ENCODE measurements around the gene VGLL2.

The VGLL2 gene

GRCh38 chr6:117269638-117270054 lies 4.3 kb downstream of the VGLL2 start:
- no peak for DNase-seq

GRCh38 chr6:117270055-117270842 lies 4.9 kb downstream of the VGLL2 start:
- no peak for DNase-seq

GRCh38 chr6:117270843-117271507 lies 5.6 kb downstream of the VGLL2 start:
- DNase-seq = no peak

- DNase-seq = no peak
Measured at GRCh38 chr6:117272032-117272866, 6.9 kb downstream of the VGLL2 start.

GRCh38 chr6:117272891-117273290 lies 7.5 kb downstream of the VGLL2 start:
- DNase-seq = no peak

- no peak for DNase-seq
Measured at GRCh38 chr6:117275205-117275604, 9.8 kb downstream of the VGLL2 start.

- no peak for DNase-seq
Measured at GRCh38 chr6:117275711-117276110, 10.4 kb downstream of the VGLL2 start.

GRCh38 chr6:117276778-117277316 lies 11.5 kb downstream of the VGLL2 start:
- no peak for DNase-seq

GRCh38 chr6:117280922-117281321 lies 15.6 kb downstream of the VGLL2 start:
- no peak for DNase-seq

- no peak for DNase-seq
Measured at GRCh38 chr6:117288083-117288715, 22.8 kb downstream of the VGLL2 start.

GRCh38 chr6:117290173-117290846 lies 25.0 kb downstream of the VGLL2 start:
- DNase-seq = no peak

GRCh38 chr6:117298941-117299340 lies 33.6 kb downstream of the VGLL2 start:
- DNase-seq = no peak

GRCh38 chr6:117303323-117303722 lies 38.0 kb downstream of the VGLL2 start:
- no peak for DNase-seq

- no peak for DNase-seq
Measured at GRCh38 chr6:117304446-117304845, 39.1 kb downstream of the VGLL2 start.

GRCh38 chr6:117306227-117306790 lies 41.0 kb downstream of the VGLL2 start:
- no peak for DNase-seq

- DNase-seq = no peak
Measured at GRCh38 chr6:117307655-117308054, 42.3 kb downstream of the VGLL2 start.

GRCh38 chr6:117309069-117309468 lies 43.7 kb downstream of the VGLL2 start:
- no peak for DNase-seq

- no peak for DNase-seq
Measured at GRCh38 chr6:117309611-117310010, 44.3 kb downstream of the VGLL2 start.

- no peak for DNase-seq
Measured at GRCh38 chr6:117311310-117311709, 46.0 kb downstream of the VGLL2 start.

- no peak for DNase-seq
Measured at GRCh38 chr6:117311726-117312125, 46.4 kb downstream of the VGLL2 start.

GRCh38 chr6:117317261-117317660 lies 51.9 kb downstream of the VGLL2 start:
- DNase-seq = no peak
